OCI-LY1 (cell line): Measurements from ENCODE around the gene RC3H1.
"Not testable (repeated sequence)": the region's sequence is repeated elsewhere in the genome, so short reads cannot be mapped to it uniquely, and the experiment has no call there.

Source experiments
- CTCF ChIP-seq: fragments of 200-600 bp; sonication (generic), shearing (Covaris generic); IDR thresholded peaks from 2 replicates; pipeline ENCODE4 v1.5.1; 2017; ENCODE audit warnings: mild to moderate bottlenecking, antibody characterized with exemption, low read length, moderate library complexity, mixed read lengths
- EZH2 ChIP-seq: fragments of 200-600 bp; sonication (generic), shearing (Covaris generic); IDR thresholded peaks from 2 replicates; pipeline ENCODE4 v1.8.0; 2017; ENCODE audit warnings: borderline replicate concordance, mixed run types, mild to moderate bottlenecking, antibody characterized with exemption, low read length, moderate library complexity, mixed read lengths

GRCh38 chr1:173965896-173966295 is 56.3 kb downstream of the RC3H1 start:
- TF ChIP-seq CTCF, EZH2: not testable (repeated sequence)
